Measurements from ENCODE around the gene HEATR5A.
"Not testable (repeated sequence)": the region's sequence is repeated elsewhere in the genome, so short reads cannot be mapped to it uniquely, and the experiment has no call there.

Gene HEATR5A

GRCh38 chr14:31287294-31287972 lies 132.9 kb downstream of the HEATR5A start:
- no peak for FAIRE-seq
- TF ChIP-seq POLR2AphosphoS5 (IDR thresholded peaks at IDR 0.05; ENCODE audit: low read depth, low read length) (no peak), TAF1 (IDR thresholded peaks at IDR 0.05; ENCODE audit: borderline replicate concordance, low read depth, low read length) (no peak), POLR2A (IDR thresholded peaks at IDR 0.05; ENCODE audit: low read depth, low read length) (no peak)
- no peak for DNase-seq (ENCODE audit: insufficient read length)

GRCh38 chr14:31286456-31287293 lies 133.7 kb downstream of the HEATR5A start:
- no peak for FAIRE-seq
- TF ChIP-seq POLR2A (IDR thresholded peaks at IDR 0.05; ENCODE audit: low read depth, low read length) (no peak), TAF1 (IDR thresholded peaks at IDR 0.05; ENCODE audit: borderline replicate concordance, low read depth, low read length) (no peak), POLR2AphosphoS5 (IDR thresholded peaks at IDR 0.05; ENCODE audit: low read depth, low read length) (no peak)
- DNase-seq (ENCODE audit: insufficient read length), result no peak

GRCh38 chr14:31283578-31284252 lies 136.6 kb downstream of the HEATR5A start:
- no peak for FAIRE-seq
- no peak for DNase-seq (ENCODE audit: insufficient read length)
- TF ChIP-seq TAF1 (IDR thresholded peaks at IDR 0.05; ENCODE audit: borderline replicate concordance, low read depth, low read length) (no peak), POLR2A (IDR thresholded peaks at IDR 0.05; ENCODE audit: low read depth, low read length) (no peak), POLR2AphosphoS5 (IDR thresholded peaks at IDR 0.05; ENCODE audit: low read depth, low read length) (no peak)

- no peak for TF ChIP-seq POLR2A (IDR thresholded peaks at IDR 0.05; ENCODE audit: low read depth, low read length)
- TF ChIP-seq POLR2AphosphoS5 (IDR thresholded peaks at IDR 0.05; ENCODE audit: low read depth, low read length), result no peak
- TF ChIP-seq TAF1 (IDR thresholded peaks at IDR 0.05; ENCODE audit: borderline replicate concordance, low read depth, low read length), result no peak
- DNase-seq (ENCODE audit: insufficient read length), result no peak
- no peak for FAIRE-seq
These were observed 137.2 kb downstream of the HEATR5A start for GRCh38 chr14:31283153-31283552.

- no peak for TF ChIP-seq POLR2A (IDR thresholded peaks at IDR 0.05; ENCODE audit: low read depth, low read length)
- TF ChIP-seq TAF1 (IDR thresholded peaks at IDR 0.05; ENCODE audit: borderline replicate concordance, low read depth, low read length), result no peak
- no peak for TF ChIP-seq POLR2AphosphoS5 (IDR thresholded peaks at IDR 0.05; ENCODE audit: low read depth, low read length)
- no peak for FAIRE-seq
- DNase-seq (ENCODE audit: insufficient read length), result no peak
These were observed 139.5 kb downstream of the HEATR5A start for GRCh38 chr14:31280871-31281220.

DNA sequence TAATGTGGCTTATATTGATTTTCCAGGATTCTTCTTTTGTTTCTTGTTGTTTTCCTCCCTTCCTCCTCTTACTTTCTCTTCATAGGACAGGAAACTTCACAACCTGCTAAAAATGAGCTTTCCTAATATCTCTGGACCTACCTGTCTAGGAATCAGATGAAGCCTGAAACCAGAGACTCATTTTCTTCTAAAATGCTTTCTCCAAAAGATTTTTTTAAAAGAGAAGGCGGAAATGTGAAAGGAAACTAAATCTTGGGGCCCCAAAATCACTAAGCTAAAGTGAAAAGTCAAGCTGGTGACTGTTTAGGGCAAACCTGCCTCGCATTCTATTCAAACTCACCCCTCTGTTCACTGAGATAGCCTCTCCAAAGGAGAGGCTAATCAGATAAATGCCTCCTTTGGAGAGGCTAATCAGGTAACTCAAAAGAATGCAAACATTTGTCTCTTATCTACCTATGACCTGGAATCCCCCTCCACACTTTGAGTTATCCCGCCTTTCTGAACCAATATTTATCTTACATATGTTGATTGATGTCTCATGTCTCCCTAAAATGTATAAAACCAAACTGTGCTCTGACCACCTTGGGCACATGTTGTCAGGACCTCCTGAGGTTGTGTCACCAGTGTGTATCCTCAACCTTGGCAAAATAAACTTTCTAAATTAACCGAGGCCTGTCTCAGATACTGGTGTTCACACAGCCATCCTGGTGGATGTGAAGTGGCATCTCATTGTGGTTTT lies 140.0 kb downstream of the HEATR5A start:
- TF ChIP-seq POLR2A (IDR thresholded peaks at IDR 0.05; ENCODE audit: low read depth, low read length) (no peak), POLR2AphosphoS5 (IDR thresholded peaks at IDR 0.05; ENCODE audit: low read depth, low read length) (no peak), TAF1 (IDR thresholded peaks at IDR 0.05; ENCODE audit: borderline replicate concordance, low read depth, low read length) (no peak)
- FAIRE-seq, result no peak
- DNase-seq (ENCODE audit: insufficient read length), result no peak

DNA sequence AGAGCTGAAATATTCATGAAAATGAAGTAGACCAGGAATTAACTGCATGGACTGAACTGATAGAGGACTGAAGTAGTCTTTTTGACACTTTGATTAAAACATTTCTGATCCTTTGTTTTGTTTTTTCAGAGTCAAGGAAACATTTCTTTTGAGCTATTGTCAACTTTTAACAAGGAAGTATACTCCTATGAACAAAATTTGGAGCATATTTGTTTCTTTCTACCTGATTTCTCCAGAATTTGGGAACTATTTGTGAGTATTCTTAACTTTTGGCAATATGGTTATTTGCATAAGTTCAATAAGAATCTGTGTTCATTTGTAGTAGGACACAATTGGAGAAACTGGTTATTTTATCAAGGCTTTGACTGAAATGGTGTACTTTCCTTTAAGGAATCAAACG lies 141.5 kb downstream of the HEATR5A start:
- TF ChIP-seq TAF1 (IDR thresholded peaks at IDR 0.05; ENCODE audit: borderline replicate concordance, low read depth, low read length) (no peak), POLR2A (IDR thresholded peaks at IDR 0.05; ENCODE audit: low read depth, low read length) (no peak)
- DNase-seq (ENCODE audit: insufficient read length) (no peak), FAIRE-seq (no peak)

GRCh38 chr14:31277085-31277484 lies 143.3 kb downstream of the HEATR5A start:
- TF ChIP-seq POLR2A (IDR thresholded peaks at IDR 0.05; ENCODE audit: low read depth, low read length) (no peak), POLR2AphosphoS5 (IDR thresholded peaks at IDR 0.05; ENCODE audit: low read depth, low read length) (no peak), TAF1 (IDR thresholded peaks at IDR 0.05; ENCODE audit: borderline replicate concordance, low read depth, low read length) (no peak)
- FAIRE-seq, result no peak
- no peak for DNase-seq (ENCODE audit: insufficient read length)

- not testable (repeated sequence) for FAIRE-seq; DNase-seq (ENCODE audit: insufficient read length)
These were observed 143.9 kb downstream of the HEATR5A start for GRCh38 chr14:31276417-31276816.

GRCh38 chr14:31275731-31276130 lies 144.6 kb downstream of the HEATR5A start:
- no peak for TF ChIP-seq POLR2AphosphoS5 (IDR thresholded peaks at IDR 0.05; ENCODE audit: low read depth, low read length)
- TF ChIP-seq TAF1 (IDR thresholded peaks at IDR 0.05; ENCODE audit: borderline replicate concordance, low read depth, low read length), result no peak
- TF ChIP-seq POLR2A (IDR thresholded peaks at IDR 0.05; ENCODE audit: low read depth, low read length), result no peak
- FAIRE-seq (no peak), DNase-seq (ENCODE audit: insufficient read length) (no peak)

- FAIRE-seq, result no peak
- TF ChIP-seq POLR2AphosphoS5 (IDR thresholded peaks at IDR 0.05; ENCODE audit: low read depth, low read length) (no peak), POLR2A (IDR thresholded peaks at IDR 0.05; ENCODE audit: low read depth, low read length) (no peak), TAF1 (IDR thresholded peaks at IDR 0.05; ENCODE audit: borderline replicate concordance, low read depth, low read length) (no peak)
- no peak for DNase-seq (ENCODE audit: insufficient read length)
These were observed 148.7 kb downstream of the HEATR5A start for GRCh38 chr14:31271648-31272047.
